ENCODE data around the gene SORCS3.

SORCS3 gene

GRCh38 chr10:104646146-104646545 lies 5.1 kb downstream of the SORCS3 start:
- DNase-seq, result no peak

DNA sequence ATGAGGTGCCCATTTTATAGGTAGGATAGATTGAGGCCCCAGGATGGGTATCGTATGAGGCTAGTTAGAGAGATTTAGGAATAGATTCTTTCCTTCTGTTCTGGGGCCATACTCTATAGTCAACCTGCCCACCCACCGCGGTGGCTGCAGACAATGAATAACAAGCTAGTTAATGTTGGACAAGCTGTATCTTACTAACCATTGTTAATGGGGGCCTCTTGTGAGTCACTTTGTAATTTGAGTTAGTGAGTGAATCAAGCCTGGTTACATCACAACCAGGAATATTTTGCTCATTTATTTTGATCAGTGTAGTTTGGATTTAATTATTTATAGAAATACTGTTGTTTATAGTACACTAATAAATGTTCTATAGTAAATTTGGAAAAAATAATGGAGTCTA lies 7.3 kb downstream of the SORCS3 start:
- no peak for DNase-seq

DNA sequence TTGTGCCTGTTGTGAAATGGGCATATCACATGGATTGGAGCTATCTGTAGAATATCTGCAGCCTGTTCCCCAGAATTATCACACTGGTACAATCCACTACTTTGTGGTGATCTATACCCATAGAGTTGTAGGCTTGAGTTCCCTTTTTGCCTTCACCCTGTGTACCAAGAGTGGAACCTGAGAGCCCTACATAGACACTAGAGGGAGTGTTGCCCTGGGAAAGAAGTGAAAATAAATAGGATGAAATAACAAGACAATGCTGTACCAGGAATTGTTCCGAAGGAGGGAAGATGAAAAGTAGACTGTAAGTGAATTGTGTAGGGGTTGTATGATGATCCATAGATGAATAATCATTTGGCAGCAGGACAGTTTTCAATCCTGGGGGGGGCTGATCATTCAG lies 9.0 kb downstream of the SORCS3 start:
- DNase-seq, result no peak

- no peak for DNase-seq
Observed at GRCh38 chr10:104650635-104651331, 9.7 kb downstream of the SORCS3 start.

GRCh38 chr10:104657036-104657435 lies 15.9 kb downstream of the SORCS3 start:
- no peak for DNase-seq

DNA sequence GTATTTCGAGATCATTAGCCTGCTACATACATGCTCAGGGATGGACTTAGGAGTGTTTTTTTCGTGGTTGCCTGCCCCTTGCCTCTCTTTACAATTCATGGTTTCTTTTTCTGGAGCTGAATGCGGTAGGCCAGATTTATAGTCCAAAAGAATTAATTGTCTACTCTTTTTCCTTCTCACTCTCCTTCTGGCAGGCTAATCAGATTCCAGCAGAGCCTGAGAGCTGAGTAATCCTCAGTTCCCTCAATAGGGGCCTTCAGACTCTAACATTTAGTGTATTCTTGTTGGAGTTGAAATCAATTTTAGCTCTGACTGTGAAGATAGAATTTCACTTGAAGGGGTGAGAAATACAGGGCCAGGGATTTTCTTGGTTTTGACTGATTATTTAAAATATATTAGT lies 16.4 kb downstream of the SORCS3 start:
- DNase-seq, result no peak

- no peak for DNase-seq
Observed at GRCh38 chr10:104658067-104658466, 17.0 kb downstream of the SORCS3 start.

DNA sequence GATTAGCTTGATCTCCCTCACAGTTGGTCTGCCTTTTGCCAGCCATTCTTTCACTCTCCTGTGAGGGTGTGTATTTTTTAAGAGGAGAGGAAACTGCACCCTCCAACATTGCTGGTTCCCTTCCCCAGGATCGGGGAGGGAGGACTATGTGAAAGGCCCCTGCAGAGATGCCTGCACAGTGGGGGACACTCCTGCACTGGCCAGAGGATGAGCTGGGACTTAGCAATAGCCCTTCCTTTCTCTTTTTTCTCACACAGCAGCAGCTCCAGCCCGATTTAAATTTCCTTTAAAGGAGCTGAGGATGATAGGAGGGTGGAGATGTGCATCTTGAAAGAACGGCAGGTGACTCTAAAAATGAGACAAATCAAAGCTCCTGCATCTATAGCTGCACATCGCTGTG lies 18.7 kb downstream of the SORCS3 start:
- no peak for DNase-seq

DNA sequence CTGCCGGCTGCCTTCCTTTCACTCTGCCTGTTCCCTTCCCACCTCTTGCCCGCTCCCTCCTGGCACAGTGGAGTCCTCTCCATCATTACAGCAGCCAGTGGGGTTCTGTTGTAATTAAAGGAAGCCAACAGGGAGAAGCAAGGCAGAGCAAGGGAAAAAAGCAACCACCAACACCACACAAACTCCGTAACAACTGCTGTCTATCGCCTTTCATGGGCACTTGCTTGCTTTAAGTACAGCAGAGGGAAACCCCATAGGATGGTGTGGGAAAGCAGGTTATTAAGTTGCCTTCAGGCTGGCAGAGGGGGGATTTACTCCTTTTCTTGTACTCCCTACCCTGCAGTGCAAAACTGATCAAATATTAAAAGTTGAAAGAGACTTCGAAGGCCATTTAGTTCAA lies 22.0 kb downstream of the SORCS3 start:
- no peak for DNase-seq

- DNase-seq, result no peak
Observed at GRCh38 chr10:104663563-104663962, 22.5 kb downstream of the SORCS3 start.

GRCh38 chr10:104664205-104664604 lies 23.1 kb downstream of the SORCS3 start:
- no peak for DNase-seq

- no peak for DNase-seq
Observed at GRCh38 chr10:104665174-104665573, 24.1 kb downstream of the SORCS3 start.

DNA sequence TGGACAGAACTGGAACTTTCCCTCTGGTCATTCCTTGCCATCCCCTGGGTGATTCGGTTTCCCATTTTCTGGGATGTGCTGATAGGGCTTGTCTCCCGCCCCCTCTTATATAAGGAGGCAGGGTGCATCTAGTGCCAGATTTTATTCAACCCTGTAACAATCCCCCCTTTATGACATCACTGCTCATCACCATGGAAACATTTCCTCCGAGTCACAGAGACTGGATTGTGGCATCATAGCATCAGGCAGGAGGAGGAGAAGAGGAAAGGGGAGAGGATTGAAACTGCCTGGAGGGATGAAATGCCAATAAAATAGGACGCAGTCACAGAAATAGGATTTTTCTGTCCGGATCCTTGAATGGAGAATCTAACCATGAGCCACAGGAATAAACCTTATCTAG lies 25.0 kb downstream of the SORCS3 start:
- DNase-seq, result no peak

DNA sequence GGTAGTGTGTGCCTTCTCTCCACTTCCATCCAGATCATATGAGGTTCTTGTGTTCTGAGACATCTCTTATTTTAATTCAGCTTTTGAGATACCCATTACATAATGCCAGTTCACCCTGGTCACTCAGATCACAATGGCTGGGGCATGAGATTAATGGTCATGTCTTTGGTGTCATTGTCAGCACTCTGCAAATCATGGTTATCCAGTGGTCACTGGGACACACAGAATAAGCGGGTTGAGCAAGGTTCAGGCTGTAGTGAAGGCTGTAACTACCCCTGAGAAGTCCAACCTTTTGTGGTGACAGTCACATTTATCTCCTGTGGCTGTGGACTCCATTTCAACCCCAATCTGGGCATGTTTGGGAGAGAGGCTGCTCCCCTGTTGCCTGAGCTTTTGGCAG lies 35.8 kb downstream of the SORCS3 start:
- no peak for DNase-seq

DNA sequence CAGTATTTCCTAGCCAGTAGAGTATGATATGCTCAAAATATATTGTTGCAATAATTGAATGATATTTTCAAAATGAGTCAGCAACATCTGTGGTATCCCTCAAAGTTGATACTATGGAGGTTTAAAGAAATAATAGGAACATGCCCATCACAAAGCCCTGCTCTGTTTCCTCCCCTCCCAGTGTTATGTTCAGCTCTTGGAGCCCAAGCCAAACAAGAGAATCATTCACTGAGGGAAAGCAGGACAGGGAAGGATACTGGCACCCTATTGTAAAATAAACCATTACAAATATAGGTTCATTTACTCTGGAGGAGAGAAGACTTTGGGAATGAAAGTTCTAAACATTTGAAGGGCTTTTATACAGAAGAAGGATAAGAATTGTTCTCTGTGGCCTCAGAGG lies 37.6 kb downstream of the SORCS3 start:
- no peak for DNase-seq

DNA sequence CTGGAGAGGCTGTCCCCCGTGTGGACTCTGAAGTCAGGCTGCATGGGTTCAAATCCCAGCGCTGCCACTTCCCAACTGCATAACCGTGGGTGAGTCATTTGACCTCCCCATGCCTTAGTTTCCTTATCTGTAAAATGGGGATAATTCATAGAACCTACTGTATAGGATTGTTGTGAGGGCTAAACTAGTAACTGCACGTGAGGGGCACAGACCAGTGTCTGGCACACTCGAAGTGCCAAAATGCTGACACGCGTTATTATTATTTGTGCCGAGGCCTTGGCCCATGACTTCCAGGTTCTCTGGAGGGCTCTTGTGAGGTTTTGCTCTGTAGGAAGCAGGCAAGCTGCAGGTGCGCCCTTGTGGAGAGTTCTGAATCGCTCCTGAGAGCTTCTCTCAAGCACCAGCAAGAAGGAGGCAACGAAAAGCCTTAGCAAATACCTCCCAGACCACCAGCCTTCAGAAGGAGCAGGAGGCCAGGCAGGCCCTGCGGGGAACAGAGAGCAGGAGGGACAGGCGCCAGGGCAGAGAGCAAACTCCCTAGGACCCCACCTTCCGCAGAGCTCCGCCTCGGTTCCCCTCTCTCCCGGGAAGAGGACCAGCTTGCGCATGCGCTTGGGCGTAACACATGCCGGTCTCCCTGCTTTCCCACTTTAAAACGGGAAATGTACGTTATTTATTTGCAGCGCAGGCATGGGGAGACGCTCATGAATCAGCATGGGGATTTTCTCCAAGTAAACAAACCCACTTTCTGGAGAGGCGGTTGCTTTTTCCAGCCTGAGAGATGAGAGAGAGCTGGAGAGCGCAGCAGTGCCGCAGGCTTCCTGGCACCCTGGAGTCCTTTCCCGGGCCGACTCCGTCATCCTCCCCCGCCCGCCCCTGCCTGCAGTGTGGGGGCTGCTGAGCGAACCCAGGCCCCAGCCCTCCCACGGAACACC lies 39.6 kb downstream of the SORCS3 start:
- DNase-seq, result no peak

DNA sequence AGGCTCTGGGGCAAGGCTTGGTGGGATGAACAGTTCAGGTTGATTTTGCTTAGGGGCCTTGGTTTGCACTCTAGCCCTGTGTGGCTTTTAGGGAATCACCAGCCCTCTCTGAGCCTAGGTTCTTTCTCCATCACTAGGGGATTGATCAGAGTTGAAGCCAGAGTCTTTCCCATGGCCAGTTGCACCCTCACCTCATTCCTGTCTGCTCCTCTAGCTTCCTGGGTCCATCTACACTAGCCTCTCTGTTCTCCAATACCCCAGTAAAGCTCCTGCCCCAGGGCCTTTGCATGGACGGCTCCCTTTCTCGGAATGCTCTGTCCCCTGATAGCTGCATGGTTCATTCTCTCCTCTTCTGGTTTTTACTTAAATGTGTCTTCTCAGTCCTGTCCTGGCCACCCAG lies 40.4 kb downstream of the SORCS3 start:
- no peak for DNase-seq

GRCh38 chr10:104683567-104683966 lies 42.5 kb downstream of the SORCS3 start:
- no peak for DNase-seq

DNA sequence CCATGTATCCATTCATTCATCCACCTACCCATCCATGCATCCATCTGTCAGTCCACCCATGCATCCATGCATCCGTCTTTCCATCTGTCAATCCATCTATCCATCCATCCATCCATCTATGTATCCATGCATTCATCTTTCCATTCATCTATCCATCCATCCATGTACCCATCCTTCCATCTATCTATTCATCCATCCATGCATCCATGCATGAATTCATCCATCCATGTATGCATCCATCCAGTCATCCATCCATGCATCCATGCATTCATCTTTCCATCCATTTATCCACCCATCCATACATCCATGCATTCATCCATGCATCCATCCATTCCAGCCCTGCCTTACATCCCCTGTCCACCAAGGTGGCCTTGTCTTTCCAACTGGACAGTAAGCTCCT lies 45.7 kb downstream of the SORCS3 start:
- no peak for DNase-seq

DNA sequence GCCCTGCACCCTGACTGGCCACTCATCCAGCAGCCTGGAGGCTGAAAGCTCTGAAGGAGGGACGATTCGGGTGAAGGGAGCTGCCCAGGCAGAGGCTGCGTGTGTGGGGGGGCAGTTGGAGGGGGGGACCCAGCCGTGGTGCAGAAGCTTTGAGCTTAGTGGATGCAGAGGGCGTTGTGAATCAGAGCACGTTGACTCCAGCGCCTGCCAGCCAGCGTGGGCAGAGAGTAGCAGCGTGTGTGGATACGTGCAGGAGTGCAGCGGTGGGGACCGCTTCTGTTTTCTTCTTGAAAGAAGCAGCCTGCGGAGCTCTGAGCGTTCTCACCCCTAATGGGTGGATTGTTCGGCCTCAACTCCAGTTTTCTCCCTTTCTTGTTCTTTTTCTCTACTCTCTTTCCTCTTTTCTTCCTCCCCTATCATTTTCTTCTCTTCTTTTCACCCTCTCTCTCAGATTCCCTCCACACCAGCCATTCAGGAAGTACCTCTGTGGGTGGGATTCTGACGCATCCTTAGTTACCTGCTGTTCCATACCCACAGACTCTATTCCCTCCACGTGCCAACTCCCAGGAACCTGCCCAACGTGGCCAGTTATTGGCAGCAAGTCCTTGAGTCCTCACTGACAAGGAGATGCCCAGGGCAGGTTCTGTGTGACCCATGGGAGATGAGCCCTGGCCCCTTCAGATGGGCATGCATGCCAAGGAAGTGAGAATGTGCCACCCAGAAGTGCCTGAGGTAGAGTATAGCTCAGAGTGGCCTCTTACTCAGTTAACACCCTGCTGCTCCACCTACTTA lies 47.4 kb downstream of the SORCS3 start:
- DNase-seq, result no peak

- no peak for DNase-seq
Observed at GRCh38 chr10:104689105-104689504, 48.0 kb downstream of the SORCS3 start.

GRCh38 chr10:104689547-104689946 lies 48.5 kb downstream of the SORCS3 start:
- DNase-seq, result no peak

DNA sequence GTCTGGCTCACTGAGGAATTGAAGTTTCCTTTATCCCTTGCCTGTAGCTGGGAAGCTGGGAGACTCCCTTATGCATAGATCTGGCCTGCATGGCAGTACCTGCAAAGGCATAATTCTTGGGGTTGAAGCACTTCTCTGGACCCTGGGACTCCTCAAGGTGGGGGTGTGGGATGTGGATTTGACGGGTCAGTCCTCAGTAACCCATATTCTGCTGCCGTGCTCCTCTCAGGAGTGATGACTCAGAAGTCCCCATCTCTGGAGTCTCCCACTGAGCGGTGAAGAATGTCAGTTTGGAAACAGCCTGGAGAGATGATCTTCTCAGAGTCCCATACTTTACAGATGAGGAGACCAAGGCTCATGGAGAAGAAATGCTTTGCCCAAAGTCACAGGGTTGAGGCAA lies 49.0 kb downstream of the SORCS3 start:
- DNase-seq, result no peak

DNA sequence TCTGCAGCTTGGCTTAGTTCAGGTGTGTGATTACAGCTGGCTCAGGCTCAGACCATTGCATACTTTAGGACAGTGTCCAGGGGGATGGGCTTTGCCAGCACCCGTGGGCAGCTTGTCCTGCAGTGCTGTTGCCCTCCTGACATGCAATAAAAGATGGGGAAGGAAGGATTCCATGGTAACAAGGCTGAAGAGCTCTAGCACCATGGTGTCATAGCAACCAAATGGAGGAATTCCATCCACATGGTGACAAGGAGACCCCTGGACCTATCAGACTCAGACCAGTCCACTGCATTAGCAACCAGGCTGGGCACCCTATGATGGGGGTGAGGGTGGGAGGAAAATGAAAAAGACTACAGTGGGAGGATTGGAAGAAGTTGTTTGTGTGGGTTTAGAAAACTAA lies 49.9 kb downstream of the SORCS3 start:
- no peak for DNase-seq
